ENCODE measurements around the gene HYKK.

GRCh38 chr15:78502641-78503040 lies 4.7 kb upstream of the HYKK start:
- no peak for TF ChIP-seq CTCF (IDR thresholded peaks at IDR 0.05; ENCODE audit: poor library complexity, severe bottlenecking)
- no peak for TF ChIP-seq RAD21 (conservative IDR thresholded peaks at IDR 0.05)
- TF ChIP-seq TAF1 (IDR thresholded peaks at IDR 0.05; ENCODE audit: low read depth) = no peak
- TF ChIP-seq EP300 (conservative IDR thresholded peaks at IDR 0.05; ENCODE audit: poor library complexity, severe bottlenecking) = no peak
- no peak for TF ChIP-seq EZH2 (IDR thresholded peaks at IDR 0.05; ENCODE audit: borderline replicate concordance, insufficient read depth, low read length, poor library complexity, severe bottlenecking)
- TF ChIP-seq POLR2AphosphoS5 (IDR thresholded peaks at IDR 0.05) = no peak
- no peak for TF ChIP-seq REST (IDR thresholded peaks at IDR 0.05; ENCODE audit: borderline replicate concordance)
- no peak for TF ChIP-seq SMC3 (conservative IDR thresholded peaks at IDR 0.05; ENCODE audit: poor library complexity)
- no peak for TF ChIP-seq MXI1 (conservative IDR thresholded peaks at IDR 0.05; ENCODE audit: poor library complexity, severe bottlenecking)

Measured in neural cell (in vitro differentiated cells).